H1 (cell line): Measurements from ENCODE around the gene POGLUT2. TPM values are rescaled to one million over a fixed set of nuclear protein-coding genes. Genes with fewer than 3 reads are reported as not detected.
"Not testable (repeated sequence)": the region's sequence is repeated elsewhere in the genome, so short reads cannot be mapped to it uniquely, and the experiment has no call there.

Source experiments
- CTCF ChIA-PET: fragments of 300-600 bp; sonication (Branson Sonifier 250); formaldehyde crosslinking; loops from one replicate; lab custom pipeline; 2021; ENCODE audit not compliant: partially characterized antibody; lab: Charles Lee
- POLR2A ChIA-PET: fragments of 300-600 bp; sonication (Branson Sonifier 250); formaldehyde crosslinking; loops from one replicate; lab custom pipeline; 2021; ENCODE audit warnings: inconsistent platforms; ENCODE audit not compliant: partially characterized antibody; lab: Charles Lee
- DNase-seq, 2 experiments: peaks; one replicate each; pipeline versions ENCODE4 v3.0.0 to v3.0.0-alpha.2; 2010 to 2022; ENCODE audit warnings: low spot score in 2 of 2, low read depth in 1 of 2, mixed read lengths in 1 of 2
- FAIRE-seq: peaks from 2 replicates; lab custom pipeline; 2011; peaks lifted over from hg19 to GRCh38; lab: Jason Lieb, UNC
- H2AFZ ChIP-seq: 2 replicates; pipeline ENCODE4 v1.8.1; 2012; ENCODE audit warnings: low read length, inconsistent platforms
- H2AK5ac ChIP-seq: 2 replicates; pipeline ENCODE4 v1.6.1; 2013; ENCODE audit warnings: low read depth, low read length
- H2BK120ac ChIP-seq: replicated peaks from 2 replicates; pipeline ENCODE3; 2013; ENCODE audit warnings: low read depth, low read length, inconsistent platforms
- H2BK12ac ChIP-seq: 2 replicates; pipeline ENCODE4 v1.6.1; 2013; ENCODE audit warnings: low read depth, low read length
- H2BK15ac ChIP-seq: 2 replicates; pipeline ENCODE4 v1.6.1; 2013; ENCODE audit warnings: low read length
- H2BK20ac ChIP-seq: 2 replicates; pipeline ENCODE4 v1.6.1; 2013; ENCODE audit warnings: low read length
- H2BK5ac ChIP-seq: 2 replicates; pipeline ENCODE4 v1.6.1; 2013; ENCODE audit warnings: low read depth, low read length
- H3K14ac ChIP-seq: 2 replicates; pipeline ENCODE4 v1.6.1; 2013; ENCODE audit warnings: inconsistent platforms; ENCODE audit not compliant: insufficient read length
- H3K18ac ChIP-seq: 2 replicates; pipeline ENCODE4 v1.6.1; 2013; ENCODE audit warnings: low read length; ENCODE audit errors: extremely low read depth
- H3K23ac ChIP-seq: 2 replicates; pipeline ENCODE4 v1.6.1; 2013; ENCODE audit warnings: inconsistent platforms; ENCODE audit not compliant: insufficient read length
- H3K23me2 ChIP-seq: 2 replicates; pipeline ENCODE4 v1.6.1; 2013; ENCODE audit warnings: low read depth, low read length
- H3K27ac ChIP-seq: 2 replicates; pipeline ENCODE4 v1.6.1; 2011; ENCODE audit warnings: low read depth, low read length, inconsistent platforms
- H3K27me3 ChIP-seq, 4 experiments: replicated peaks in 1 of 4; 1 replicate in 1 of 4; 2 replicates in 3 of 4; pipeline versions ENCODE4 v1.6.1 to v1.8.1; 2011 to 2013; ENCODE audit warnings: low read length in 3 of 4, mild to moderate bottlenecking in 3 of 4, inconsistent platforms in 2 of 4, mixed read lengths in 2 of 4, moderate library complexity in 1 of 4; ENCODE audit not compliant: control insufficient read depth in 3 of 4, insufficient read depth in 3 of 4; ENCODE audit errors: extremely low read depth in 1 of 4
- H3K36me3 ChIP-seq, 4 experiments: 2 replicates each; pipeline versions ENCODE4 v1.6.1 to v1.8.1; 2011 to 2013; ENCODE audit warnings: mild to moderate bottlenecking in 4 of 4, low read length in 3 of 4, moderate library complexity in 2 of 4, control low read depth in 1 of 4, inconsistent platforms in 1 of 4; ENCODE audit not compliant: insufficient read depth in 4 of 4, control insufficient read depth in 2 of 4
- H3K4ac ChIP-seq: replicated peaks from 2 replicates; pipeline ENCODE3; 2013; ENCODE audit warnings: low read length, low read depth, mixed read lengths, inconsistent platforms; ENCODE audit not compliant: insufficient read length
- H3K4me1 ChIP-seq, 4 experiments: replicated peaks in 1 of 4; 1 replicate in 1 of 4; 2 replicates in 3 of 4; pipeline versions ENCODE4 v1.6.1 to v1.8.1; 2011 to 2013; ENCODE audit warnings: low read length in 3 of 4, inconsistent platforms in 2 of 4, mixed read lengths in 1 of 4; ENCODE audit not compliant: insufficient read depth in 4 of 4, control insufficient read depth in 3 of 4
- H3K4me2 ChIP-seq, 2 experiments: 2 replicates each; pipeline versions ENCODE4 v1.6.1 to v1.8.1; 2011 to 2013; ENCODE audit warnings: low read depth in 2 of 2, low read length in 2 of 2, control low read depth in 1 of 2, inconsistent platforms in 1 of 2, mild to moderate bottlenecking in 1 of 2; ENCODE audit not compliant: insufficient read depth in 1 of 2
- H3K4me3 ChIP-seq, 4 experiments: fragments of 200-600, 300-600 bp in 1 of 4; sonication (generic), shearing (Covaris generic), sonication (Bioruptor Twin) in 1 of 4; 2 replicates each; pipeline versions ENCODE4 v1.5.1 to v1.8.1; 2011 to 2016; ENCODE audit warnings: low read length in 4 of 4, low read depth in 3 of 4, control low read depth in 2 of 4, inconsistent platforms in 2 of 4, mild to moderate bottlenecking in 2 of 4, mixed read lengths in 1 of 4, moderate library complexity in 1 of 4; ENCODE audit not compliant: insufficient read depth in 2 of 4; ENCODE audit errors: extremely low read depth in 1 of 4
- H3K56ac ChIP-seq: replicated peaks from 2 replicates; pipeline ENCODE3; 2013; ENCODE audit warnings: low read depth, mild to moderate bottlenecking, mixed read lengths, low read length, inconsistent platforms; ENCODE audit not compliant: insufficient read length
- H3K79me1 ChIP-seq: 2 replicates; pipeline ENCODE4 v1.6.1; 2013; ENCODE audit warnings: low read depth, low read length, control low read depth
- H3K79me2 ChIP-seq, 2 experiments: 2 replicates each; pipeline versions ENCODE4 v1.6.1 to v1.8.1; 2012 to 2013; ENCODE audit warnings: low read length in 2 of 2, mild to moderate bottlenecking in 2 of 2, inconsistent platforms in 1 of 2; ENCODE audit not compliant: insufficient read depth in 2 of 2, control insufficient read depth in 1 of 2
- H3K9ac ChIP-seq, 4 experiments: replicated peaks in 1 of 4; 1 replicate in 1 of 4; 2 replicates in 3 of 4; pipeline versions ENCODE4 v1.6.1 to v1.8.1; 2011 to 2013; ENCODE audit warnings: low read depth in 3 of 4, low read length in 3 of 4, control low read depth in 2 of 4, mild to moderate bottlenecking in 2 of 4, moderate library complexity in 2 of 4, inconsistent platforms in 1 of 4; ENCODE audit errors: extremely low read depth in 1 of 4
- H3K9me3 ChIP-seq, 2 experiments: 2 replicates each; pipeline versions ENCODE4 v1.6.1 to v1.8.1; 2012 to 2013; ENCODE audit warnings: mild to moderate bottlenecking in 2 of 2, moderate library complexity in 2 of 2, control low read depth in 1 of 2, inconsistent platforms in 1 of 2, low read depth in 1 of 2, low read length in 1 of 2, mixed read lengths in 1 of 2; ENCODE audit not compliant: insufficient read depth in 2 of 2
- H4K20me1 ChIP-seq, 2 experiments: replicated peaks in 1 of 2; 2 replicates each; pipeline versions ENCODE3 to v1.8.1; 2011 to 2013; ENCODE audit warnings: inconsistent platforms in 2 of 2, low read length in 2 of 2, mild to moderate bottlenecking in 1 of 2; ENCODE audit not compliant: insufficient read depth in 2 of 2, control insufficient read depth in 1 of 2
- H4K5ac ChIP-seq: 2 replicates; pipeline ENCODE4 v1.6.1; 2013; ENCODE audit warnings: low read length, low read depth, mixed read lengths, inconsistent platforms; ENCODE audit not compliant: insufficient read length
- H4K8ac ChIP-seq: 2 replicates; pipeline ENCODE4 v1.8.0; 2013; ENCODE audit warnings: mild to moderate bottlenecking, moderate library complexity, low read length, inconsistent platforms; ENCODE audit not compliant: insufficient read depth; ENCODE audit errors: extremely low read depth
- H4K91ac ChIP-seq: replicated peaks from 2 replicates; pipeline ENCODE3; 2013; ENCODE audit warnings: low read length, mixed read lengths, inconsistent platforms; ENCODE audit not compliant: insufficient read length
- ASH2L ChIP-seq: fragments of 200-600, 300-600 bp; sonication (generic); IDR thresholded peaks from one replicate; pipeline ENCODE4 v1.7.1; 2017; ENCODE audit warnings: low read length
- ATF3 ChIP-seq: IDR thresholded peaks from 2 replicates; pipeline ENCODE4 v1.6.1; 2011; ENCODE audit warnings: low read depth, mild to moderate bottlenecking, low read length; ENCODE audit not compliant: insufficient read depth
- MAX ChIP-seq: IDR thresholded peaks from 2 replicates; pipeline ENCODE4 v1.6.1; 2012; ENCODE audit warnings: inconsistent platforms
- RBBP5 ChIP-seq: IDR thresholded peaks from 2 replicates; pipeline ENCODE4 v1.7.1; 2012; ENCODE audit warnings: low read depth, mild to moderate bottlenecking, inconsistent platforms, low read length, moderate library complexity, borderline replicate concordance
- WGBS, 2 experiments: shearing (Covaris generic) in 1 of 2; methylation state at CpG; one replicate each; pipeline versions ENCODE4 v1.1.6 to v1.1.7; 2013 to 2015; ENCODE audit warnings: low lambda C conversion rate in 2 of 2, mixed read lengths in 2 of 2, inconsistent platforms in 1 of 2, low coverage in 1 of 2, missing lambda C conversion rate in 1 of 2; ENCODE audit not compliant: insufficient replicate concordance in 2 of 2, insufficient coverage in 1 of 2, insufficient read length in 1 of 2; ENCODE audit errors: extremely low coverage in 1 of 2, missing lambda C conversion rate in 1 of 2; 5-methylcytosine and 5-hydroxymethylcytosine counted together
- polyA plus RNA-seq, 7 experiments: library from polyadenylated mRNA; depleted of rRNA in 3 of 7; stranded (reverse) in 5 of 7; unstranded in 2 of 7; fragments of >200 nt in 5 of 7; fragments of 200-250 nt in 2 of 7; gene quantifications; 1 replicate in 5 of 7; 2 replicates in 1 of 7; 4 replicates in 1 of 7; pipeline versions ENCODE4 v1.2.1 to v1.2.3, GENCODE V29; 2011 to 2013; ENCODE audit warnings: missing spikeins in 2 of 7, mixed read lengths in 2 of 7
- total RNA-seq: library from RNA; stranded (reverse); fragmentation: NEBNext Ultra II Directional; extraction: Animal tissue kit (Norgen Biotek cat#: 25700); gene quantifications from 2 replicates; pipeline ENCODE4 v1.2.1, GENCODE V29; 2021
- TF ChIP-seq, protein P1 (sequence below): IDR thresholded peaks from 2 replicates; pipeline ENCODE4 v1.6.1; 2012; ENCODE audit warnings: low read length, inconsistent platforms

The POGLUT2 gene
- total and polyA plus RNA-seq, 2 of the 8 experiments (the other 6 are each of a cell fraction or from before 2014, with no cell fraction given), result 9.9 to 22.3 TPM

DNA sequence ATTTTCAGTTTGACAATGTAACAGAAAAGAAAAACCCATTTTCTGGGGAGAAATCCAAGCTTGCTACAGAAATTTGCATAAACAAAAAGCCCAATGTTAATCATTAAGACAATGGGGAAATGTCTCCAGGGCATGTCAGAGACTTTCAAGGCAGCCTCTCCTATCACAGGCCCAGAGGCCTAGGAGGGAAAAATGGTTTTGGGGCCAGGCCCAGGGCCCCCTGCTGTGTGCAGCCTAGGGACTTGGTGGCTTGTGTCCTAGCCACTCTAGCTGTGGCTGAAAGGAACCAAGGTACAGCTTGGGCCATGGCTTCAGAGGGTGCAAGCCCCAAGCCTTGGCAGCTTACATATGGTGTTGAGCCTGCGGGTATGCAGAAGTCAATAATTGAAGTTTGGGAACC is 17.2 kb downstream of the POGLUT2 start (continued):
- TF ChIP-seq, protein P1, sequence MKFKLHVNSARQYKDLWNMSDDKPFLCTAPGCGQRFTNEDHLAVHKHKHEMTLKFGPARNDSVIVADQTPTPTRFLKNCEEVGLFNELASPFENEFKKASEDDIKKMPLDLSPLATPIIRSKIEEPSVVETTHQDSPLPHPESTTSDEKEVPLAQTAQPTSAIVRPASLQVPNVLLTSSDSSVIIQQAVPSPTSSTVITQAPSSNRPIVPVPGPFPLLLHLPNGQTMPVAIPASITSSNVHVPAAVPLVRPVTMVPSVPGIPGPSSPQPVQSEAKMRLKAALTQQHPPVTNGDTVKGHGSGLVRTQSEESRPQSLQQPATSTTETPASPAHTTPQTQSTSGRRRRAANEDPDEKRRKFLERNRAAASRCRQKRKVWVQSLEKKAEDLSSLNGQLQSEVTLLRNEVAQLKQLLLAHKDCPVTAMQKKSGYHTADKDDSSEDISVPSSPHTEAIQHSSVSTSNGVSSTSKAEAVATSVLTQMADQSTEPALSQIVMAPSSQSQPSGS, result no peak
- TF ChIP-seq MAX (no peak), RBBP5 (no peak), ASH2L (no peak), ATF3 (no peak)

GRCh38 chr13:102780656-102781055 is 18.1 kb downstream of the POGLUT2 start:
- H2AFZ ChIP-seq, H3K18ac ChIP-seq, H3K4me1 ChIP-seq, H3K14ac ChIP-seq, H2BK120ac ChIP-seq, H2BK20ac ChIP-seq, H2AK5ac ChIP-seq, POLR2A ChIA-PET, H3K9ac ChIP-seq, H3K56ac ChIP-seq, H3K36me3 ChIP-seq, H3K79me2 ChIP-seq, H4K20me1 ChIP-seq, H3K4me3 ChIP-seq, H3K23ac ChIP-seq, H4K91ac ChIP-seq, H3K4ac ChIP-seq, H3K23me2 ChIP-seq, H4K5ac ChIP-seq, H2BK5ac ChIP-seq, H3K4me2 ChIP-seq, H3K79me1 ChIP-seq, H3K27ac ChIP-seq, H3K9me3 ChIP-seq, FAIRE-seq, H2BK15ac ChIP-seq, DNase-seq, H3K27me3 ChIP-seq, CTCF ChIA-PET, H4K8ac ChIP-seq, H2BK12ac ChIP-seq: not testable (repeated sequence)
- 91% methylated on average over 4 of the region's 4 CpGs; no CpG with 5 or more reads in 1 of the 2 experiments for WGBS, 2 experiments
